Stomach (tissue), 4 donors: Measurements from ENCODE around the gene KRTAP17-1.

Source experiments
- CTCF ChIP-seq, 7 experiments: fragments of 450-650 bp in 4 of 7; fragments of 200-600 bp in 3 of 7; sonication (generic) in 3 of 7; IDR thresholded peaks; one replicate each; pipeline ENCODE4 v1.5.1; 2016 to 2019; ENCODE audit warnings: antibody characterized with exemption in 7 of 7, control low read depth in 2 of 7, mild to moderate bottlenecking in 1 of 7
- POLR2AphosphoS5 ChIP-seq, 3 donors: sonication (generic); formaldehyde crosslinking; IDR thresholded peaks; one replicate each; pipeline ENCODE4 v1.6.1; 2016; ENCODE audit warnings: antibody characterized with exemption in 3 of 3

- TF ChIP-seq CTCF (IDR thresholded peaks at IDR 0.05) (no peak), POLR2AphosphoS5 (IDR thresholded peaks at IDR 0.05) (no peak)
These were observed 9.6 kb upstream of the KRTAP17-1 start for GRCh38 chr17:41325126-41325525.
